HCT116 (cell line): Measurements from ENCODE around the gene ELN. TPM values are rescaled to one million over a fixed set of nuclear protein-coding genes. Genes with fewer than 3 reads are reported as not detected.

Experiments
- ATAC-seq: fragments of 200-7000 bp; cut with Tn5 transposase; 2 replicates; pipeline ENCODE4 v1.9.1; 2020; ENCODE audit warnings: mild to moderate bottlenecking, moderate library complexity
- BruUV-seq: library from RNA; stranded (reverse); fragments of 400-500 nt; replicated peaks from 2 replicates; lab custom pipeline; 2021; lab: Mats Ljungman, UMichigan
- CTCF ChIA-PET: fragments of 300-600 bp; sonication (Branson Sonifier 250); formaldehyde crosslinking; loops from one replicate; lab custom pipeline; 2021; ENCODE audit warnings: antibody characterized with exemption; lab: Charles Lee
- POLR2A ChIA-PET: fragments of 300-600, 350-600 bp; sonication (Branson Sonifier 250); formaldehyde crosslinking; loops from one replicate; lab custom pipeline; 2021; ENCODE audit warnings: antibody characterized with exemption; lab: Charles Lee
- RAD21 ChIA-PET, 2 experiments: fragments of 300-600 bp; sonication (Branson Sonifier 250); formaldehyde crosslinking; loops; one replicate each; lab custom pipeline; 2023; ENCODE audit warnings: low total read pairs in 2 of 2; ENCODE audit not compliant: uncharacterized antibody in 2 of 2, unreplicated experiment in 2 of 2, low non-redundant PET in 1 of 2; lab: Charles Lee
- DNase-seq: peaks from one replicate; pipeline ENCODE4 v3.0.0-alpha.2; 2010; ENCODE audit warnings: low read depth, low spot score
- H2AFZ ChIP-seq: fragments of 200-600 bp; shearing (Covaris generic), sonication (generic); 2 replicates; pipeline ENCODE4 v1.6.1; 2017; ENCODE audit warnings: low read depth, mixed run types, mixed read lengths, antibody characterized with exemption, low read length; ENCODE audit not compliant: poor library complexity, severe bottlenecking
- H3K27ac ChIP-seq: 2 replicates; pipeline ENCODE4 v1.5.1; 2012; ENCODE audit warnings: low read depth, low read length
- H3K27me3 ChIP-seq: fragments of 200-600 bp; sonication (generic); 2 replicates; pipeline ENCODE4 v1.6.1; 2016; ENCODE audit warnings: mixed run types, low read length, mixed read lengths; ENCODE audit not compliant: insufficient read depth
- H3K36me3 ChIP-seq, 2 experiments: fragments of 200-500 bp in 1 of 2; fragments of 200-600 bp in 1 of 2; sonication (Bioruptor generic) in 1 of 2; sonication (generic) in 1 of 2; 2 replicates each; pipeline versions ENCODE4 v1.5.1 to v1.6.1; 2014 to 2016; ENCODE audit warnings: low read length in 2 of 2, inconsistent platforms in 1 of 2, mixed read lengths in 1 of 2, mixed run types in 1 of 2; ENCODE audit not compliant: insufficient read depth in 2 of 2, control insufficient read depth in 1 of 2
- H3K4me1 ChIP-seq, 2 experiments: fragments of 200-600 bp in 1 of 2; sonication (generic) in 1 of 2; 2 replicates each; pipeline versions ENCODE4 v1.5.1 to v1.6.1; 2012 to 2017; ENCODE audit warnings: low read length in 2 of 2, inconsistent platforms in 1 of 2, mild to moderate bottlenecking in 1 of 2, mixed read lengths in 1 of 2, mixed run types in 1 of 2, moderate library complexity in 1 of 2; ENCODE audit not compliant: insufficient read depth in 2 of 2, control insufficient read depth in 1 of 2
- H3K4me2 ChIP-seq: fragments of 200-600 bp; sonication (generic); 2 replicates; pipeline ENCODE4 v1.6.1; 2017; ENCODE audit warnings: mixed run types, low read length, mixed read lengths
- H3K4me3 ChIP-seq, 2 experiments: fragments of 200-600 bp in 1 of 2; sonication (generic) in 1 of 2; replicated peaks in 1 of 2; 2 replicates each; pipeline ENCODE4 v1.5.1; 2011 to 2016; ENCODE audit warnings: low read length in 2 of 2, control low read depth in 1 of 2, low read depth in 1 of 2, mild to moderate bottlenecking in 1 of 2, mixed read lengths in 1 of 2, mixed run types in 1 of 2
- H3K79me2 ChIP-seq: fragments of 200-600 bp; sonication (generic); 2 replicates; pipeline ENCODE4 v1.6.1; 2017; ENCODE audit warnings: mild to moderate bottlenecking, mixed run types, low read length, moderate library complexity, mixed read lengths; ENCODE audit not compliant: insufficient read depth
- H3K9ac ChIP-seq: fragments of 200-600 bp; sonication (generic); 2 replicates; pipeline ENCODE4 v1.6.1; 2016; ENCODE audit warnings: low read length, mixed read lengths
- H3K9me2 ChIP-seq: fragments of 200-600 bp; sonication (generic), shearing (Covaris generic); 2 replicates; pipeline ENCODE4 v1.6.1; 2017; ENCODE audit warnings: mixed run types, mild to moderate bottlenecking, moderate library complexity; ENCODE audit not compliant: insufficient read depth
- H3K9me3 ChIP-seq, 2 experiments: fragments of 200-500 bp in 1 of 2; fragments of 200-600 bp in 1 of 2; sonication (Bioruptor generic) in 1 of 2; sonication (generic) in 1 of 2; 2 replicates each; pipeline ENCODE4 v1.6.1; 2014 to 2017; ENCODE audit warnings: low read length in 2 of 2, mixed read lengths in 2 of 2, inconsistent platforms in 1 of 2, low read depth in 1 of 2, mild to moderate bottlenecking in 1 of 2, mixed run types in 1 of 2, moderate library complexity in 1 of 2; ENCODE audit not compliant: control insufficient read depth in 1 of 2, insufficient read depth in 1 of 2
- H4K20me1 ChIP-seq: fragments of 200-600 bp; sonication (generic), shearing (Covaris generic); 2 replicates; pipeline ENCODE4 v1.6.1; 2017; ENCODE audit warnings: mixed run types, mild to moderate bottlenecking, moderate library complexity; ENCODE audit not compliant: insufficient read depth
- ELF1 ChIP-seq: IDR thresholded peaks from 2 replicates; pipeline ENCODE4 v1.6.1; 2012; ENCODE audit warnings: low read depth, borderline replicate concordance
- EZH2 ChIP-seq: fragments of 200-600 bp; sonication (generic); IDR thresholded peaks from 2 replicates; pipeline ENCODE4 v1.6.1; 2017; ENCODE audit warnings: antibody characterized with exemption, mixed run types
- EZH2phosphoT487 ChIP-seq: fragments of 200-600 bp; IDR thresholded peaks from 2 replicates; pipeline ENCODE4 v1.6.1; 2018; ENCODE audit warnings: antibody characterized with exemption, borderline replicate concordance
- POLR2AphosphoS5 ChIP-seq: IDR thresholded peaks from 2 replicates; pipeline ENCODE4 v1.6.1; 2011; ENCODE audit warnings: mild to moderate bottlenecking, low read depth, low read length, moderate library complexity
- SP1 ChIP-seq: IDR thresholded peaks from 2 replicates; pipeline ENCODE4 v1.6.1; 2012; ENCODE audit warnings: low read depth
- YY1 ChIP-seq: IDR thresholded peaks from 2 replicates; pipeline ENCODE4 v1.6.1; 2011; ENCODE audit warnings: low read length, low read depth, moderate library complexity, mild to moderate bottlenecking; ENCODE audit not compliant: insufficient replicate concordance; ENCODE audit errors: extremely low read depth
- ZNF274 ChIP-seq: fragments of 200-500 bp; sonication (Bioruptor generic); IDR thresholded peaks from 2 replicates; pipeline ENCODE4 v1.6.1; 2014; ENCODE audit warnings: mild to moderate bottlenecking, low read depth, low read length, inconsistent platforms
- intact Hi-C: fragments of 100-400 bp; cut with micrococcal nuclease; formaldehyde crosslinking; loops from 2 replicates; pipeline ENCODE4 v1.10.0; 2022
- total RNA-seq: library from RNA; stranded (reverse); gene quantifications from one replicate; pipeline ENCODE4 v1.2.1, GENCODE V29; 2021; ENCODE audit not compliant: unreplicated experiment
- TF ChIP-seq, protein P1 (sequence below): IDR thresholded peaks from 2 replicates; pipeline ENCODE4 v1.6.1; 2012
- TF ChIP-seq, protein P2 (sequence below), 3 experiments: fragments of 200-600 bp in 1 of 3; sonication (generic) in 1 of 3; IDR thresholded peaks in 2 of 3; conservative IDR thresholded peaks in 1 of 3; 2 replicates each; pipeline ENCODE4 v1.5.1; 2012 to 2017; ENCODE audit warnings: low read depth in 2 of 3, low read length in 2 of 3, antibody characterized with exemption in 1 of 3, borderline replicate concordance in 1 of 3, control low read depth in 1 of 3, mild to moderate bottlenecking in 1 of 3, mixed read lengths in 1 of 3, mixed run types in 1 of 3, moderate library complexity in 1 of 3; ENCODE audit not compliant: insufficient read depth in 1 of 3
- TF ChIP-seq, protein P3 (sequence below): IDR thresholded peaks from 2 replicates; pipeline ENCODE4 v1.6.1; 2012
- TF ChIP-seq, protein P4 (sequence below): IDR thresholded peaks from 2 replicates; pipeline ENCODE4 v1.6.1; 2011; ENCODE audit warnings: mild to moderate bottlenecking, low read length, moderate library complexity; ENCODE audit not compliant: insufficient replicate concordance; ENCODE audit errors: extremely low read depth

ELN gene
- total RNA-seq, 1 experiment from 2014 or later = 0.17 TPM

DNA sequence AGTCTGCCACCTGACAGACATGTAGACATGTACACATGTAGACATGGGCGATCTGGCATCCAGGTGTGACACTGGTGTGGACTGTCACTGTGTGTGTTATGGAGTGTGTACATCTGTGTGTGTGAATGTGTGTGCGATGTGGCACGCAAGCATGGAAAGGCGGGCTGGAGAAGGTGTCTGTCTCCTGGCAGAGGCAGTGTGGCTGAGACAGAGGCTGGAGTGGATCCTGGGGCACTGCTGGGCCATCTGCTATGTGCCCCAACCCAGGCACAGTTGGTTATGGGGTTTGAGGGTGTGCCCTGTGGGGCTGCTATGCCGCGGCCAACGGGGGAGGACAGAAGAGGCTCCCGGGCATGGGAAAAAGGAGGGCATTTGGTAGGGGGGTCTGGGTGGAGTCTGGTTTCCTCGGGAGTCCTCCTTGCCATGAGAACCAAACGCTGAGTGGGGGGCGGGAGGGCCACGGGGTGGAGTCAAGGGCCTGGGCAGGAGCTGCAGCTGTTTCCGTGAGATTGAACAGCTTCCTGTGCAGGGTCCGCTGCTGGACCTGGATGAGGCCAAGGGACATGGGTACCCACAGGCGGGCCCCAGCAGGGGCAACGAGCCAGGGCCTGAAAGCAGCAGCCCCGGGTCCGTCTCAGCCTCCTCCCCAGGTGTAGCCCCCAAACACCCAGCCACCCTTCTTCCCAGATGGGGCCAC is 1.3 kb downstream of the ELN start:
- no peaks in the 10 kb centered on the region for H3K9me2 ChIP-seq
- H3K9me3 ChIP-seq = no peaks in the 10 kb centered on the region
- no peak overlapping the region for H3K27ac ChIP-seq
- intact Hi-C loops = no loop called here
- no peak for ATAC-seq
- H3K79me2 ChIP-seq = no peaks in the 10 kb centered on the region
- H4K20me1 ChIP-seq = no peaks in the 10 kb centered on the region
- no peaks in the 10 kb centered on the region for H3K36me3 ChIP-seq
- no TSS peak for BruUV-seq
- H3K4me1 ChIP-seq = peaks cover 0 to 11% of the 10 kb centered on the region in 2 experiments; a peak in 3 of 4 replicates
- ChIA-PET RAD21 (no interaction called here), POLR2A (no interaction called here), CTCF (interaction anchor here (0.6 kb wide), 1 partner anchor 144 kb away, joined by 3 read pairs; no protein-coding TSS in a partner anchor)
- H3K4me2 ChIP-seq = no peak overlapping the region
- no peak overlapping the region for H3K4me3 ChIP-seq
- no peak overlapping the region for H3K9ac ChIP-seq
- H3K27me3 ChIP-seq = 0 out of 2 replicates have a peak, but pooled peaks cover 7% of the 10 kb centered on the region
- no peak overlapping the region for H2AFZ ChIP-seq
- TF ChIP-seq EZH2phosphoT487 = no peak
- TF ChIP-seq EZH2 = no peak
- no peak for TF ChIP-seq SP1
- DNase-seq = no peak

DNA sequence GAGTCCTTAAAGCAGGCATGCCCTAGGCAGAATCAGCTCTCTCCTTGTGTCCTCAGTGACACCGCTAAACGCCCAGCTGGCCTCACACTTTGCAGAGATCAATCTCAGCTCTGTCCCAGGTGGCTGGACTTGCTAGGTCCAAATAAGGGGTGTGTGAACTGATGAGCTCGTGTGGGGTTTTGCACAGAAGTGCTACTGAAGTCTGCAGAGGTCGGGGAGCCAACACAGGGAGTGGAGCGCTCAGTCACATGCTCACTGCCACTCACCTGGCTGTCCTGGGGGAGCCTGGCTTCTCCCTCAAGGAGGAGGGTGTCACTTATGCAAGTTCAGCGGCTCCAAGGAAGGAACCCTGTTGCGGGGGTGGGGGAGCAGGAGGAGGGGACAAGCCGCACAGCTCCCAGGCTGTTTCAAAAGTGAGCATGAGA is 2.0 kb downstream of the ELN start:
- H3K79me2 ChIP-seq = no peaks in the 10 kb centered on the region
- DNase-seq (no peak), ATAC-seq (no peak)
- POLR2A ChIA-PET = no interaction called here
- RAD21 ChIA-PET = no interaction called here
- H3K9me3 ChIP-seq = no peaks in the 10 kb centered on the region
- no TSS peak for BruUV-seq
- H3K27me3 ChIP-seq = 0 out of 2 replicates have a peak, but pooled peaks cover 7% of the 10 kb centered on the region
- no peaks in the 10 kb centered on the region for H4K20me1 ChIP-seq
- intact Hi-C loops = no loop called here
- peaks cover 0 to 11% of the 10 kb centered on the region in 2 experiments; a peak in 3 of 4 replicates for H3K4me1 ChIP-seq
- H3K27ac ChIP-seq = no peak overlapping the region
- no peak overlapping the region for H3K4me3 ChIP-seq
- H2AFZ ChIP-seq = no peak overlapping the region
- no peaks in the 10 kb centered on the region for H3K36me3 ChIP-seq
- no peak for TF ChIP-seq POLR2AphosphoS5
- TF ChIP-seq ELF1 = no peak
- TF ChIP-seq, protein P1, sequence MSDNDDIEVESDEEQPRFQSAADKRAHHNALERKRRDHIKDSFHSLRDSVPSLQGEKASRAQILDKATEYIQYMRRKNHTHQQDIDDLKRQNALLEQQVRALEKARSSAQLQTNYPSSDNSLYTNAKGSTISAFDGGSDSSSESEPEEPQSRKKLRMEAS = no peak
- TF ChIP-seq ZNF274 = no peak
- TF ChIP-seq, protein P2, sequence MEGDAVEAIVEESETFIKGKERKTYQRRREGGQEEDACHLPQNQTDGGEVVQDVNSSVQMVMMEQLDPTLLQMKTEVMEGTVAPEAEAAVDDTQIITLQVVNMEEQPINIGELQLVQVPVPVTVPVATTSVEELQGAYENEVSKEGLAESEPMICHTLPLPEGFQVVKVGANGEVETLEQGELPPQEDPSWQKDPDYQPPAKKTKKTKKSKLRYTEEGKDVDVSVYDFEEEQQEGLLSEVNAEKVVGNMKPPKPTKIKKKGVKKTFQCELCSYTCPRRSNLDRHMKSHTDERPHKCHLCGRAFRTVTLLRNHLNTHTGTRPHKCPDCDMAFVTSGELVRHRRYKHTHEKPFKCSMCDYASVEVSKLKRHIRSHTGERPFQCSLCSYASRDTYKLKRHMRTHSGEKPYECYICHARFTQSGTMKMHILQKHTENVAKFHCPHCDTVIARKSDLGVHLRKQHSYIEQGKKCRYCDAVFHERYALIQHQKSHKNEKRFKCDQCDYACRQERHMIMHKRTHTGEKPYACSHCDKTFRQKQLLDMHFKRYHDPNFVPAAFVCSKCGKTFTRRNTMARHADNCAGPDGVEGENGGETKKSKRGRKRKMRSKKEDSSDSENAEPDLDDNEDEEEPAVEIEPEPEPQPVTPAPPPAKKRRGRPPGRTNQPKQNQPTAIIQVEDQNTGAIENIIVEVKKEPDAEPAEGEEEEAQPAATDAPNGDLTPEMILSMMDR (IDR thresholded peaks at IDR 0.05 in 2 of 3, conservative IDR thresholded peaks at IDR 0.05 in 1 of 3; ENCODE audit: borderline replicate concordance in 1 of 3, insufficient read depth in 1 of 3, low read depth in 2 of 3, low read length in 2 of 3) = no peak
- no peak for TF ChIP-seq SP1
- TF ChIP-seq, protein P3, sequence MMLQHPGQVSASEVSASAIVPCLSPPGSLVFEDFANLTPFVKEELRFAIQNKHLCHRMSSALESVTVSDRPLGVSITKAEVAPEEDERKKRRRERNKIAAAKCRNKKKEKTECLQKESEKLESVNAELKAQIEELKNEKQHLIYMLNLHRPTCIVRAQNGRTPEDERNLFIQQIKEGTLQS = no peak
- TF ChIP-seq, protein P4, sequence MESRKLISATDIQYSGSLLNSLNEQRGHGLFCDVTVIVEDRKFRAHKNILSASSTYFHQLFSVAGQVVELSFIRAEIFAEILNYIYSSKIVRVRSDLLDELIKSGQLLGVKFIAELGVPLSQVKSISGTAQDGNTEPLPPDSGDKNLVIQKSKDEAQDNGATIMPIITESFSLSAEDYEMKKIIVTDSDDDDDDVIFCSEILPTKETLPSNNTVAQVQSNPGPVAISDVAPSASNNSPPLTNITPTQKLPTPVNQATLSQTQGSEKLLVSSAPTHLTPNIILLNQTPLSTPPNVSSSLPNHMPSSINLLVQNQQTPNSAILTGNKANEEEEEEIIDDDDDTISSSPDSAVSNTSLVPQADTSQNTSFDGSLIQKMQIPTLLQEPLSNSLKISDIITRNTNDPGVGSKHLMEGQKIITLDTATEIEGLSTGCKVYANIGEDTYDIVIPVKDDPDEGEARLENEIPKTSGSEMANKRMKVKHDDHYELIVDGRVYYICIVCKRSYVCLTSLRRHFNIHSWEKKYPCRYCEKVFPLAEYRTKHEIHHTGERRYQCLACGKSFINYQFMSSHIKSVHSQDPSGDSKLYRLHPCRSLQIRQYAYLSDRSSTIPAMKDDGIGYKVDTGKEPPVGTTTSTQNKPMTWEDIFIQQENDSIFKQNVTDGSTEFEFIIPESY = no peak
- TF ChIP-seq YY1 = no peak
- H3K9ac ChIP-seq = no peak overlapping the region
- no peaks in the 10 kb centered on the region for H3K9me2 ChIP-seq
- CTCF ChIA-PET = interaction anchor here (0.6 kb wide), 1 partner anchor 143 kb away, joined by 3 read pairs; no protein-coding TSS in a partner anchor
- H3K4me2 ChIP-seq = no peak overlapping the region
